GM23338 (cell line): ENCODE data around the gene CACNA1H. TPM values are rescaled to one million over a fixed set of nuclear protein-coding genes. Genes with fewer than 3 reads are reported as not detected.
A peak's percentile ranks its signal among the peaks of the same experiment; 100 is the strongest.

Experiments used
- ATAC-seq: fragments of 200-7000 bp; cut with Tn5 transposase; 3 replicates; pipeline ENCODE4 v1.9.1; 2020
- DNase-seq: peaks from one replicate; pipeline ENCODE4 v3.0.0-alpha.2; 2015; ENCODE audit warnings: low spot score
- H2AFZ ChIP-seq: fragments of 200-600 bp; sonication (generic); 2 replicates; pipeline ENCODE4 v1.8.0; 2016; ENCODE audit warnings: antibody characterized with exemption, mild to moderate bottlenecking, moderate library complexity
- H3F3A ChIP-seq: fragments of 200-600 bp; sonication (generic); replicated peaks from 2 replicates; pipeline ENCODE4 v1.8.0; 2017; ENCODE audit warnings: antibody characterized with exemption, mixed run types, low read depth
- H3K27ac ChIP-seq: fragments of 200-600 bp; sonication (generic); 2 replicates; pipeline ENCODE4 v1.6.1; 2016; ENCODE audit warnings: low read depth
- H3K27me3 ChIP-seq: fragments of 200-600 bp; sonication (generic); 2 replicates; pipeline ENCODE4 v1.8.0; 2016; ENCODE audit warnings: mild to moderate bottlenecking, mixed run types, moderate library complexity; ENCODE audit not compliant: insufficient read depth
- H3K36me3 ChIP-seq: fragments of 200-600 bp; sonication (generic); 2 replicates; pipeline ENCODE4 v1.8.0; 2016; ENCODE audit warnings: mild to moderate bottlenecking; ENCODE audit not compliant: insufficient read depth
- H3K4me1 ChIP-seq: fragments of 200-600 bp; sonication (generic); 2 replicates; pipeline ENCODE4 v1.8.0; 2016; ENCODE audit warnings: mild to moderate bottlenecking, moderate library complexity; ENCODE audit not compliant: insufficient read depth
- H3K4me2 ChIP-seq: fragments of 200-600 bp; sonication (generic); 2 replicates; pipeline ENCODE4 v1.7.1; 2017; ENCODE audit warnings: mixed run types
- H3K4me3 ChIP-seq: fragments of 200-600 bp; sonication (generic); 2 replicates; pipeline ENCODE4 v1.6.1; 2016; ENCODE audit warnings: mixed run types
- H3K79me2 ChIP-seq: fragments of 200-600 bp; sonication (generic); replicated peaks from 2 replicates; pipeline ENCODE4 v1.8.0; 2017; ENCODE audit warnings: mild to moderate bottlenecking; ENCODE audit not compliant: insufficient read depth
- H3K9me2 ChIP-seq: fragments of 200-600 bp; sonication (generic); 2 replicates; pipeline ENCODE4 v1.8.0; 2017; ENCODE audit not compliant: insufficient read depth
- H4K20me1 ChIP-seq: fragments of 200-600 bp; sonication (generic); replicated peaks from 2 replicates; pipeline ENCODE4 v1.8.0; 2017; ENCODE audit warnings: mild to moderate bottlenecking; ENCODE audit not compliant: insufficient read depth
- H3K27ac Mint-ChIP-seq: 2 replicates; pipeline ENCODE4 v1.8.0; 2020; ENCODE audit warnings: inconsistent platforms, mild to moderate bottlenecking, moderate library complexity, mixed read lengths
- H3K27me3 Mint-ChIP-seq: 3 replicates; pipeline ENCODE4 v1.8.0; 2022; ENCODE audit warnings: low read depth, mild to moderate bottlenecking, moderate library complexity, mixed read lengths, inconsistent platforms; ENCODE audit not compliant: insufficient read depth, poor library complexity
- H3K36me3 Mint-ChIP-seq: 3 replicates; pipeline ENCODE4 v1.8.0; 2021; ENCODE audit warnings: low read depth, mild to moderate bottlenecking, inconsistent platforms, moderate library complexity, mixed read lengths
- H3K4me1 Mint-ChIP-seq: 3 replicates; pipeline ENCODE4 v1.8.0; 2020; ENCODE audit warnings: mild to moderate bottlenecking, inconsistent platforms, mixed read lengths
- H3K4me3 Mint-ChIP-seq: 3 replicates; pipeline ENCODE4 v1.8.0; 2021; ENCODE audit warnings: moderate library complexity, mild to moderate bottlenecking, inconsistent platforms, mixed read lengths
- H3K9me3 Mint-ChIP-seq: 3 replicates; pipeline ENCODE4 v1.8.0; 2020; ENCODE audit warnings: moderate library complexity, mild to moderate bottlenecking, inconsistent platforms, mixed read lengths
- CREB1 ChIP-seq: fragments of 250-450 bp; sonication (Bioruptor Pico); IDR thresholded peaks from 2 replicates; pipeline ENCODE4 v1.5.0; 2020; ENCODE audit warnings: low read depth, mild to moderate bottlenecking, moderate library complexity
- EZH2 ChIP-seq: fragments of 200-600 bp; sonication (generic); IDR thresholded peaks from one replicate; pipeline ENCODE4 v1.8.0; 2017; ENCODE audit warnings: antibody characterized with exemption, mild to moderate bottlenecking, low read depth; ENCODE audit not compliant: unreplicated experiment
- EZH2phosphoT487 ChIP-seq: fragments of 200-600 bp; sonication (generic); IDR thresholded peaks from one replicate; pipeline ENCODE4 v1.8.1; 2018; ENCODE audit warnings: antibody characterized with exemption; ENCODE audit not compliant: unreplicated experiment
- JUNB ChIP-seq: IDR thresholded peaks from one replicate; pipeline ENCODE4 v1.6.1; 2016; ENCODE audit warnings: antibody characterized with exemption; ENCODE audit not compliant: unreplicated experiment
- NANOG ChIP-seq: IDR thresholded peaks from 2 replicates; pipeline ENCODE4 v1.6.1; 2016; ENCODE audit warnings: antibody characterized with exemption, borderline replicate concordance
- POLR2AphosphoS5 ChIP-seq: IDR thresholded peaks from 2 replicates; pipeline ENCODE4 v1.6.1; 2016; ENCODE audit warnings: antibody characterized with exemption, low read depth
- STAT1 ChIP-seq: IDR thresholded peaks from one replicate; pipeline ENCODE4 v1.6.1; 2016; ENCODE audit warnings: antibody characterized with exemption; ENCODE audit not compliant: unreplicated experiment
- ZNF114 ChIP-seq: fragments of 250-450 bp; sonication (Bioruptor Pico); IDR thresholded peaks from 2 replicates; pipeline ENCODE4 v1.5.0; 2020; ENCODE audit warnings: mild to moderate bottlenecking, moderate library complexity
- ZNF331 ChIP-seq: fragments of 250-450 bp; sonication (Bioruptor Pico); IDR thresholded peaks from 2 replicates; pipeline ENCODE4 v1.5.0; 2020; ENCODE audit warnings: low read depth, mild to moderate bottlenecking, moderate library complexity
- polyA plus RNA-seq: library from polyadenylated mRNA; unstranded; fragments of >200 nt; fragmentation: Nextera tagmentation; extraction: Ambion mirVana; gene quantifications from 2 replicates; pipeline ENCODE4 v1.2.1, GENCODE V29; 2016
- total RNA-seq: library from RNA; depleted of rRNA; stranded (reverse); fragments of >200 nt; shearing (Covaris generic); gene quantifications from 2 replicates; pipeline ENCODE4 v1.2.3, GENCODE V29; 2014
- TF ChIP-seq, protein P1 (sequence below): IDR thresholded peaks from one replicate; pipeline ENCODE4 v1.6.1; 2018; ENCODE audit warnings: antibody characterized with exemption; ENCODE audit not compliant: unreplicated experiment
- TF ChIP-seq, protein P2 (sequence below), 2 experiments: fragments of 200-600 bp in 1 of 2; sonication (generic) in 1 of 2; conservative IDR thresholded peaks; 2 replicates each; pipeline versions ENCODE4 v1.5.1 to v1.6.1; 2016 to 2017; ENCODE audit warnings: antibody characterized with exemption in 2 of 2, low read depth in 2 of 2, mild to moderate bottlenecking in 2 of 2, moderate library complexity in 1 of 2
- TF ChIP-seq, protein P3 (sequence below): fragments of 250-450 bp; sonication (Bioruptor Pico); IDR thresholded peaks from 2 replicates; pipeline ENCODE4 v1.5.0; 2020; ENCODE audit warnings: mild to moderate bottlenecking, moderate library complexity
- TF ChIP-seq, protein P4 (sequence below): IDR thresholded peaks from 2 replicates; pipeline ENCODE4 v1.6.1; 2016; ENCODE audit warnings: antibody characterized with exemption

CACNA1H gene
- total and polyA plus RNA-seq, 2 experiments from 2014 or later, result 3.5 to 43.3 TPM

DNA sequence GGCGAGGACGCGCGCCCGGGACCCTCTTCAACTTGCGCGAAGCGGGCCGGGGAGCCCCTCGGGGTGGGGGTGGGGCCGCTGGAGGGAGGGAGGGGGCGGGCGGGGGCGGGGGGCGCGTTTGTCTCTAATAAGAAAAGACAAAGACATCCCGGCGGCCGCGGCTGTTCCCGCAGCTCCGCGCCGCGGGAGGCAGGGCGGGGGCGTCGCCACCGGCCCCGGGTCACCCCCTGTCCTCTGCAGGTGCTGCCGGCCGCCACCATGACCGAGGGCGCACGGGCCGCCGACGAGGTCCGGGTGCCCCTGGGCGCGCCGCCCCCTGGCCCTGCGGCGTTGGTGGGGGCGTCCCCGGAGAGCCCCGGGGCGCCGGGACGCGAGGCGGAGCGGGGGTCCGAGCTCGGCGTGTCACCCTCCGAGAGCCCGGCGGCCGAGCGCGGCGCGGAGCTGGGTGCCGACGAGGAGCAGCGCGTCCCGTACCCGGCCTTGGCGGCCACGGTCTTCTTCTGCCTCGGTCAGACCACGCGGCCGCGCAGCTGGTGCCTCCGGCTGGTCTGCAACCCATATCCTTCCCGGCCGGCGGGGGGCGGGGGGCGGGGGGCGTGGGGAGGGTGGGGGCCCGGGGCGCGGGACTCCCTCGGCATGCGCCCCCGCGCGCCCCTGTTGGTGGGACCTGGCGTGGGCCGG, 714 bp downstream of the CACNA1H start:
- H3K27me3 ChIP-seq, result no peaks in the 10 kb centered on the region
- Mint-ChIP-seq H3K36me3 (no peaks in the 10 kb centered on the region), H3K9me3 (no peaks in the 10 kb centered on the region), H3K4me1 (peaks cover 5% of the 10 kb centered on the region; the same call in 2 of the 3 replicates), H3K27me3 (peaks cover 5% of the 10 kb centered on the region), H3K27ac (no peak overlapping the region), H3K4me3 (peak overlapping the region; percentile 52; the same call in 2 of the 3 replicates)
- 0 out of 2 replicates have a peak, but pooled peaks cover 7% of the 10 kb centered on the region for H3F3A ChIP-seq
- peak overlapping the region; percentile 57 for H3K4me3 ChIP-seq
- H3K36me3 ChIP-seq, result no peaks in the 10 kb centered on the region
- H3K4me1 ChIP-seq, result peaks cover 15% of the 10 kb centered on the region
- no peak overlapping the region for H3K27ac ChIP-seq
- no peak; the same call in 1 of the 3 replicates for ATAC-seq
- no peaks in the 10 kb centered on the region for H3K9me2 ChIP-seq
- H3K79me2 ChIP-seq, result peaks cover 30% of the 10 kb centered on the region
- no peak for DNase-seq
- 0 out of 2 replicates have a peak, but pooled peaks cover 9% of the 10 kb centered on the region for H4K20me1 ChIP-seq
- TF ChIP-seq ZNF114 (no peak), EZH2 (no peak), STAT1 (no peak), EZH2phosphoT487 (no peak), ZNF331 (CRISPR knock-in tag) (no peak), CREB1 (CRISPR knock-in tag) (no peak), JUNB (no peak), NANOG (no peak), POLR2AphosphoS5 (no peak)
- TF ChIP-seq, protein P1, sequence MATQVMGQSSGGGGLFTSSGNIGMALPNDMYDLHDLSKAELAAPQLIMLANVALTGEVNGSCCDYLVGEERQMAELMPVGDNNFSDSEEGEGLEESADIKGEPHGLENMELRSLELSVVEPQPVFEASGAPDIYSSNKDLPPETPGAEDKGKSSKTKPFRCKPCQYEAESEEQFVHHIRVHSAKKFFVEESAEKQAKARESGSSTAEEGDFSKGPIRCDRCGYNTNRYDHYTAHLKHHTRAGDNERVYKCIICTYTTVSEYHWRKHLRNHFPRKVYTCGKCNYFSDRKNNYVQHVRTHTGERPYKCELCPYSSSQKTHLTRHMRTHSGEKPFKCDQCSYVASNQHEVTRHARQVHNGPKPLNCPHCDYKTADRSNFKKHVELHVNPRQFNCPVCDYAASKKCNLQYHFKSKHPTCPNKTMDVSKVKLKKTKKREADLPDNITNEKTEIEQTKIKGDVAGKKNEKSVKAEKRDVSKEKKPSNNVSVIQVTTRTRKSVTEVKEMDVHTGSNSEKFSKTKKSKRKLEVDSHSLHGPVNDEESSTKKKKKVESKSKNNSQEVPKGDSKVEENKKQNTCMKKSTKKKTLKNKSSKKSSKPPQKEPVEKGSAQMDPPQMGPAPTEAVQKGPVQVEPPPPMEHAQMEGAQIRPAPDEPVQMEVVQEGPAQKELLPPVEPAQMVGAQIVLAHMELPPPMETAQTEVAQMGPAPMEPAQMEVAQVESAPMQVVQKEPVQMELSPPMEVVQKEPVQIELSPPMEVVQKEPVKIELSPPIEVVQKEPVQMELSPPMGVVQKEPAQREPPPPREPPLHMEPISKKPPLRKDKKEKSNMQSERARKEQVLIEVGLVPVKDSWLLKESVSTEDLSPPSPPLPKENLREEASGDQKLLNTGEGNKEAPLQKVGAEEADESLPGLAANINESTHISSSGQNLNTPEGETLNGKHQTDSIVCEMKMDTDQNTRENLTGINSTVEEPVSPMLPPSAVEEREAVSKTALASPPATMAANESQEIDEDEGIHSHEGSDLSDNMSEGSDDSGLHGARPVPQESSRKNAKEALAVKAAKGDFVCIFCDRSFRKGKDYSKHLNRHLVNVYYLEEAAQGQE, result no peak
- TF ChIP-seq, protein P2, sequence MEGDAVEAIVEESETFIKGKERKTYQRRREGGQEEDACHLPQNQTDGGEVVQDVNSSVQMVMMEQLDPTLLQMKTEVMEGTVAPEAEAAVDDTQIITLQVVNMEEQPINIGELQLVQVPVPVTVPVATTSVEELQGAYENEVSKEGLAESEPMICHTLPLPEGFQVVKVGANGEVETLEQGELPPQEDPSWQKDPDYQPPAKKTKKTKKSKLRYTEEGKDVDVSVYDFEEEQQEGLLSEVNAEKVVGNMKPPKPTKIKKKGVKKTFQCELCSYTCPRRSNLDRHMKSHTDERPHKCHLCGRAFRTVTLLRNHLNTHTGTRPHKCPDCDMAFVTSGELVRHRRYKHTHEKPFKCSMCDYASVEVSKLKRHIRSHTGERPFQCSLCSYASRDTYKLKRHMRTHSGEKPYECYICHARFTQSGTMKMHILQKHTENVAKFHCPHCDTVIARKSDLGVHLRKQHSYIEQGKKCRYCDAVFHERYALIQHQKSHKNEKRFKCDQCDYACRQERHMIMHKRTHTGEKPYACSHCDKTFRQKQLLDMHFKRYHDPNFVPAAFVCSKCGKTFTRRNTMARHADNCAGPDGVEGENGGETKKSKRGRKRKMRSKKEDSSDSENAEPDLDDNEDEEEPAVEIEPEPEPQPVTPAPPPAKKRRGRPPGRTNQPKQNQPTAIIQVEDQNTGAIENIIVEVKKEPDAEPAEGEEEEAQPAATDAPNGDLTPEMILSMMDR (conservative IDR thresholded peaks at IDR 0.05; ENCODE audit: low read depth in 2 of 2), result no peak
- TF ChIP-seq, protein P3, sequence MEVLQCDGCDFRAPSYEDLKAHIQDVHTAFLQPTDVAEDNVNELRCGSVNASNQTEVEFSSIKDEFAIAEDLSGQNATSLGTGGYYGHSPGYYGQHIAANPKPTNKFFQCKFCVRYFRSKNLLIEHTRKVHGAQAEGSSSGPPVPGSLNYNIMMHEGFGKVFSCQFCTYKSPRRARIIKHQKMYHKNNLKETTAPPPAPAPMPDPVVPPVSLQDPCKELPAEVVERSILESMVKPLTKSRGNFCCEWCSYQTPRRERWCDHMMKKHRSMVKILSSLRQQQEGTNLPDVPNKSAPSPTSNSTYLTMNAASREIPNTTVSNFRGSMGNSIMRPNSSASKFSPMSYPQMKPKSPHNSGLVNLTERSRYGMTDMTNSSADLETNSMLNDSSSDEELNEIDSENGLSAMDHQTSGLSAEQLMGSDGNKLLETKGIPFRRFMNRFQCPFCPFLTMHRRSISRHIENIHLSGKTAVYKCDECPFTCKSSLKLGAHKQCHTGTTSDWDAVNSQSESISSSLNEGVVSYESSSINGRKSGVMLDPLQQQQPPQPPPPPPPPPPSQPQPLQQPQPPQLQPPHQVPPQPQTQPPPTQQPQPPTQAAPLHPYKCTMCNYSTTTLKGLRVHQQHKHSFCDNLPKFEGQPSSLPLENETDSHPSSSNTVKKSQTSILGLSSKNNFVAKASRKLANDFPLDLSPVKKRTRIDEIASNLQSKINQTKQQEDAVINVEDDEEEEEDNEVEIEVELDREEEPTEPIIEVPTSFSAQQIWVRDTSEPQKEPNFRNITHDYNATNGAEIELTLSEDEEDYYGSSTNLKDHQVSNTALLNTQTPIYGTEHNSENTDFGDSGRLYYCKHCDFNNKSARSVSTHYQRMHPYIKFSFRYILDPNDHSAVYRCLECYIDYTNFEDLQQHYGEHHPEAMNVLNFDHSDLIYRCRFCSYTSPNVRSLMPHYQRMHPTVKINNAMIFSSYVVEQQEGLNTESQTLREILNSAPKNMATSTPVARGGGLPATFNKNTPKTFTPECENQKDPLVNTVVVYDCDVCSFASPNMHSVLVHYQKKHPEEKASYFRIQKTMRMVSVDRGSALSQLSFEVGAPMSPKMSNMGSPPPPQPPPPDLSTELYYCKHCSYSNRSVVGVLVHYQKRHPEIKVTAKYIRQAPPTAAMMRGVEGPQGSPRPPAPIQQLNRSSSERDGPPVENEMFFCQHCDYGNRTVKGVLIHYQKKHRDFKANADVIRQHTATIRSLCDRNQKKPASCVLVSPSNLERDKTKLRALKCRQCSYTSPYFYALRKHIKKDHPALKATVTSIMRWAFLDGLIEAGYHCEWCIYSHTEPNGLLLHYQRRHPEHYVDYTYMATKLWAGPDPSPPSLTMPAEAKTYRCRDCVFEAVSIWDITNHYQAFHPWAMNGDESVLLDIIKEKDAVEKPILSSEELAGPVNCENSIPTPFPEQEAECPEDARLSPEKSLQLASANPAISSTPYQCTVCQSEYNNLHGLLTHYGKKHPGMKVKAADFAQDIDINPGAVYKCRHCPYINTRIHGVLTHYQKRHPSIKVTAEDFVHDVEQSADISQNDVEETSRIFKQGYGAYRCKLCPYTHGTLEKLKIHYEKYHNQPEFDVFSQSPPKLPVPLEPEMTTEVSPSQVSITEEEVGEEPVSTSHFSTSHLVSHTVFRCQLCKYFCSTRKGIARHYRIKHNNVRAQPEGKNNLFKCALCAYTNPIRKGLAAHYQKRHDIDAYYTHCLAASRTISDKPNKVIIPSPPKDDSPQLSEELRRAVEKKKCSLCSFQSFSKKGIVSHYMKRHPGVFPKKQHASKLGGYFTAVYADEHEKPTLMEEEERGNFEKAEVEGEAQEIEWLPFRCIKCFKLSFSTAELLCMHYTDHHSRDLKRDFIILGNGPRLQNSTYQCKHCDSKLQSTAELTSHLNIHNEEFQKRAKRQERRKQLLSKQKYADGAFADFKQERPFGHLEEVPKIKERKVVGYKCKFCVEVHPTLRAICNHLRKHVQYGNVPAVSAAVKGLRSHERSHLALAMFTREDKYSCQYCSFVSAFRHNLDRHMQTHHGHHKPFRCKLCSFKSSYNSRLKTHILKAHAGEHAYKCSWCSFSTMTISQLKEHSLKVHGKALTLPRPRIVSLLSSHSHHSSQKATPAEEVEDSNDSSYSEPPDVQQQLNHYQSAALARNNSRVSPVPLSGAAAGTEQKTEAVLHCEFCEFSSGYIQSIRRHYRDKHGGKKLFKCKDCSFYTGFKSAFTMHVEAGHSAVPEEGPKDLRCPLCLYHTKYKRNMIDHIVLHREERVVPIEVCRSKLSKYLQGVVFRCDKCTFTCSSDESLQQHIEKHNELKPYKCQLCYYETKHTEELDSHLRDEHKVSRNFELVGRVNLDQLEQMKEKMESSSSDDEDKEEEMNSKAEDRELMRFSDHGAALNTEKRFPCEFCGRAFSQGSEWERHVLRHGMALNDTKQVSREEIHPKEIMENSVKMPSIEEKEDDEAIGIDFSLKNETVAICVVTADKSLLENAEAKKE, result no peak
- TF ChIP-seq, protein P4, sequence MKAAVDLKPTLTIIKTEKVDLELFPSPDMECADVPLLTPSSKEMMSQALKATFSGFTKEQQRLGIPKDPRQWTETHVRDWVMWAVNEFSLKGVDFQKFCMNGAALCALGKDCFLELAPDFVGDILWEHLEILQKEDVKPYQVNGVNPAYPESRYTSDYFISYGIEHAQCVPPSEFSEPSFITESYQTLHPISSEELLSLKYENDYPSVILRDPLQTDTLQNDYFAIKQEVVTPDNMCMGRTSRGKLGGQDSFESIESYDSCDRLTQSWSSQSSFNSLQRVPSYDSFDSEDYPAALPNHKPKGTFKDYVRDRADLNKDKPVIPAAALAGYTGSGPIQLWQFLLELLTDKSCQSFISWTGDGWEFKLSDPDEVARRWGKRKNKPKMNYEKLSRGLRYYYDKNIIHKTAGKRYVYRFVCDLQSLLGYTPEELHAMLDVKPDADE, result no peak
- H2AFZ ChIP-seq, result no peak overlapping the region
- peak overlapping the region; percentile 77 for H3K4me2 ChIP-seq
